ENCODE measurements around the gene MINPP1. TPM values are rescaled to one million over a fixed set of nuclear protein-coding genes. Genes with fewer than 3 reads are reported as not detected.

Gene MINPP1
- total RNA-seq, 1 donor from 2014 or later, result 12.5 TPM

- peaks cover 0 to 18% of the 10 kb centered on the region in 2 donors for H3K36me3 ChIP-seq
- DNase-seq (ENCODE audit: extremely low spot score in 2 of 2), result no peak
- no peaks in the 10 kb centered on the region for H3K27me3 ChIP-seq
- TF ChIP-seq POLR2AphosphoS5 (IDR thresholded peaks at IDR 0.05; ENCODE audit: insufficient read depth in 1 of 2, low read depth in 1 of 2), result no peak
- no peak for TF ChIP-seq POLR2A (IDR thresholded peaks at IDR 0.05)
- no peak for TF ChIP-seq CTCF (IDR thresholded peaks at IDR 0.05)
- H3K27ac ChIP-seq, result no peak overlapping the region
- H3K9me3 ChIP-seq, result no peaks in the 10 kb centered on the region
- intact Hi-C loops (cut with DNase I), result no loop called here
- no peak overlapping the region for H3K4me3 ChIP-seq
- peaks cover 21% of the 10 kb centered on the region for H3K4me1 ChIP-seq
Observed at GRCh38 chr10:87506956-87507355, 2.3 kb downstream of the MINPP1 start.

GRCh38 chr10:87507879-87508483, 3.3 kb downstream of the MINPP1 start:
- intact Hi-C loops (cut with DNase I), result no loop called here
- TF ChIP-seq CTCF (IDR thresholded peaks at IDR 0.05), result no peak
- TF ChIP-seq POLR2A (IDR thresholded peaks at IDR 0.05), result no peak
- no peak for TF ChIP-seq POLR2AphosphoS5 (IDR thresholded peaks at IDR 0.05; ENCODE audit: insufficient read depth in 1 of 2, low read depth in 1 of 2)
- H3K4me1 ChIP-seq, result peaks cover 21% of the 10 kb centered on the region
- H3K36me3 ChIP-seq, result peaks cover 0 to 18% of the 10 kb centered on the region in 2 donors
- no peak overlapping the region for H3K27ac ChIP-seq
- no peaks in the 10 kb centered on the region for H3K27me3 ChIP-seq
- no peak for DNase-seq (ENCODE audit: extremely low spot score in 2 of 2)
- no peak overlapping the region for H3K4me3 ChIP-seq
- no peaks in the 10 kb centered on the region for H3K9me3 ChIP-seq

- Histone ChIP-seq H3K4me3 (no peak overlapping the region), H3K27me3 (no peaks in the 10 kb centered on the region), H3K9me3 (no peaks in the 10 kb centered on the region), H3K27ac (no peak overlapping the region), H3K4me1 (peaks cover 19% of the 10 kb centered on the region), H3K36me3 (peaks cover 0 to 25% of the 10 kb centered on the region in 2 donors)
- no peak for DNase-seq (ENCODE audit: extremely low spot score in 2 of 2)
- TF ChIP-seq CTCF (IDR thresholded peaks at IDR 0.05) (no peak), POLR2A (IDR thresholded peaks at IDR 0.05) (no peak), POLR2AphosphoS5 (IDR thresholded peaks at IDR 0.05; ENCODE audit: insufficient read depth in 1 of 2, low read depth in 1 of 2) (no peak)
- intact Hi-C loops (cut with DNase I), result no loop called here
Observed at GRCh38 chr10:87508837-87509236, 4.1 kb downstream of the MINPP1 start.

GRCh38 chr10:87510025-87510424, 5.3 kb downstream of the MINPP1 start:
- Histone ChIP-seq H3K27ac (no peak overlapping the region), H3K9me3 (no peaks in the 10 kb centered on the region), H3K4me3 (no peak overlapping the region), H3K36me3 (peaks cover 0 to 36% of the 10 kb centered on the region in 2 donors), H3K27me3 (no peaks in the 10 kb centered on the region), H3K4me1 (peaks cover 15% of the 10 kb centered on the region)
- no peak for DNase-seq (ENCODE audit: extremely low spot score in 2 of 2)
- no peak for TF ChIP-seq CTCF (IDR thresholded peaks at IDR 0.05)
- no peak for TF ChIP-seq POLR2A (IDR thresholded peaks at IDR 0.05)
- TF ChIP-seq POLR2AphosphoS5 (IDR thresholded peaks at IDR 0.05; ENCODE audit: insufficient read depth in 1 of 2, low read depth in 1 of 2), result no peak
- intact Hi-C loops (cut with DNase I), result no loop called here

- H3K36me3 ChIP-seq, result peaks cover 0 to 40% of the 10 kb centered on the region in 2 donors
- H3K27me3 ChIP-seq, result no peaks in the 10 kb centered on the region
- H3K4me1 ChIP-seq, result peaks cover 2% of the 10 kb centered on the region
- H3K27ac ChIP-seq, result no peak overlapping the region
- no peak overlapping the region for H3K4me3 ChIP-seq
- no peak for DNase-seq (ENCODE audit: extremely low spot score in 2 of 2)
- no peaks in the 10 kb centered on the region for H3K9me3 ChIP-seq
- no peak for TF ChIP-seq POLR2A (IDR thresholded peaks at IDR 0.05)
- TF ChIP-seq CTCF (IDR thresholded peaks at IDR 0.05), result no peak
- TF ChIP-seq POLR2AphosphoS5 (IDR thresholded peaks at IDR 0.05; ENCODE audit: insufficient read depth in 1 of 2, low read depth in 1 of 2), result no peak
- intact Hi-C loops (cut with DNase I), result no loop called here
Observed at GRCh38 chr10:87511526-87511925, 6.8 kb downstream of the MINPP1 start.

All from vagina (tissue), 2 donors.